Naive thymus-derived CD8-positive, alpha-beta T cell (primary cell): ENCODE measurements around the gene SMIM33. TPM values are rescaled to one million over a fixed set of nuclear protein-coding genes. Genes with fewer than 3 reads are reported as not detected.
A peak's percentile ranks its signal among the peaks of the same experiment; 100 is the strongest.

Experiments
- ATAC-seq, 2 donors: fragments of 150-1000 bp; cut with Tn5 transposase in 1 of 2; sonication (Bioruptor Pico), chemical (Tn5 transposase) in 1 of 2; 1 replicate in 1 of 2; 2 replicates in 1 of 2; pipeline ENCODE4 v1.10.0; 2021; ENCODE audit warnings: mild to moderate bottlenecking in 2 of 2, moderate library complexity in 2 of 2
- POLR2A ChIA-PET: fragments of 350-600 bp; sonication (Branson Sonifier 250); formaldehyde crosslinking; loops from one replicate; lab custom pipeline; 2021; ENCODE audit warnings: antibody characterized with exemption; lab: Charles Lee
- DNase-seq, 10 donors: peaks; one replicate each; pipeline versions ENCODE4 v3.0.0 to v3.0.0-alpha.2; 2020 to 2022
- H3K27ac Mint-ChIP-seq, 10 donors: one replicate each; pipeline ENCODE4 v1.8.0; 2020 to 2022; ENCODE audit warnings: mild to moderate bottlenecking in 10 of 10, mixed read lengths in 10 of 10, moderate library complexity in 4 of 10, inconsistent platforms in 1 of 10
- H3K27me3 Mint-ChIP-seq, 5 donors: one replicate each; pipeline ENCODE4 v1.8.0; 2021 to 2022; ENCODE audit warnings: mixed read lengths in 5 of 5
- H3K36me3 Mint-ChIP-seq, 3 donors: one replicate each; pipeline ENCODE4 v1.8.0; 2020 to 2022; ENCODE audit warnings: mixed read lengths in 3 of 3, mild to moderate bottlenecking in 2 of 3, inconsistent platforms in 1 of 3
- H3K4me1 Mint-ChIP-seq, 4 donors: one replicate each; pipeline ENCODE4 v1.8.0; 2021 to 2022; ENCODE audit warnings: mixed read lengths in 4 of 4
- H3K4me3 Mint-ChIP-seq, 10 donors: one replicate each; pipeline ENCODE4 v1.8.0; 2020 to 2022; ENCODE audit warnings: mild to moderate bottlenecking in 10 of 10, mixed read lengths in 10 of 10, moderate library complexity in 6 of 10, inconsistent platforms in 1 of 10
- H3K9me3 Mint-ChIP-seq, 9 donors: one replicate each; pipeline ENCODE4 v1.8.0; 2020 to 2022; ENCODE audit warnings: mixed read lengths in 9 of 9, mild to moderate bottlenecking in 3 of 9, inconsistent platforms in 1 of 9, moderate library complexity in 1 of 9
- polyA plus RNA-seq, 3 donors: library from polyadenylated mRNA; unstranded; fragments of 300-500 nt; fragmentation: Illumina TruSeq; gene quantifications; one replicate each; pipeline ENCODE4 v1.2.3, GENCODE V29; 2021
- total RNA-seq, 8 experiments: library from RNA in 2 of 8; stranded (reverse) in 2 of 8; gene quantifications; one replicate each; pipeline ENCODE4 v1.2.3 and lab custom pipeline; 2021 to 2026

Gene SMIM33
- total and polyA plus RNA-seq, 5 experiments from 2014 or later, result 0.13 to 0.43 (median 0.23) TPM; not detected in 1

DNA sequence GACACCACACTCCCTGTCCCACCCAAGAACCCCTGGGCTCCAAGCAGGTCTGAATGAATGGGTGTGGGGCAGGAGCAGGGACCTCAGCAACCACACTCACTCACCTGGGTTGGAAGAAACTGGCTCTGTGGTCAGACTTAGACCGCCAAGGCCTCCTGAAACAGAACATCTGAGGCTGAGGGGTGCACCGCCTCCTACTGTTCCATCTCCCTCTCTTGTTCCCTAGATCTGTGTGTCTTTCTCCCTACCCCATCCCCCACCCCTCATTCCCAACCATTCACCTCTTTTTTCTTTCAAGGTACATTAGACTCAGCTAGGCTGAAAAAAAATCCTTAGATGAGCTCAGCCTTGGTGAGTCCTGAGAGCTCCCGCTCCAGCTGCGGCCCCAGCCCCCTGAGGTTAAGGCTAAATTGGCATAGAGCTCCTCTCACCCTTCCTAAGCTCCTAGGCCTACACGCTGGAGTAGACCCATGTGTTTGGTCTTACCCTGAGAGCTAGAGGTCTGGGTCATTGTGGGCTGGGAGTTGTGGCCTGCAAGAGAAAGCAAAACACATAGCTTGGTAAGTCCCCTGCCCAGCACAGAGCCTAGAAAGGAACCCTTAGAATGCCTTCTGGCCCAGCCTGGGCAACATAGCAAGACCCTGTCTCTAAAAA is 13.0 kb upstream of the SMIM33 start:
- Mint-ChIP-seq H3K9me3 (no peaks in the 10 kb centered on the region), H3K4me1 (peaks cover 37 to 78% (median 60%) of the 10 kb centered on the region in 4 donors), H3K4me3 (peak overlapping the region in 5 of 10 donors; percentile 13 to 55 (median 31)), H3K27ac (peak overlapping the region in 9 of 10 donors; percentile 36 to 94 (median 87)), H3K27me3 (no peaks in the 10 kb centered on the region), H3K36me3 (no peaks in the 10 kb centered on the region)
- ATAC-seq (no peak), DNase-seq (no peak)
- POLR2A ChIA-PET, result interaction anchor here (0.7 to 3.5 kb wide), 15 partner anchors 10 to 211 kb away, joined by 3 to 35 read pairs (median 4); partner anchors contain the start of genes DNAJC18, SMIM33, STING1 and UBE2D2

GRCh38 chr5:139458580-139459407 is 12.0 kb upstream of the SMIM33 start:
- ATAC-seq (peak; percentile 98 to 99), DNase-seq (peak; percentile 49 to 90 (median 76))
- Mint-ChIP-seq H3K27me3 (no peaks in the 10 kb centered on the region), H3K4me3 (peak overlapping the region; percentile 16 to 70 (median 64)), H3K9me3 (no peaks in the 10 kb centered on the region), H3K27ac (peak overlapping the region; percentile 90 to 97 (median 94)), H3K4me1 (peaks cover 34 to 75% (median 57%) of the 10 kb centered on the region in 4 donors), H3K36me3 (no peaks in the 10 kb centered on the region)
- POLR2A ChIA-PET, result interaction anchor here (0.5 to 3.5 kb wide), 23 partner anchors 9 to 717 kb away, joined by 3 to 35 read pairs (median 4); partner anchors contain the start of genes DNAJC18, PAIP2, SMIM33 and STING1

- no peak for ATAC-seq
- Mint-ChIP-seq H3K9me3 (no peaks in the 10 kb centered on the region), H3K27me3 (no peaks in the 10 kb centered on the region), H3K36me3 (no peaks in the 10 kb centered on the region), H3K27ac (peak overlapping the region; percentile 72 to 97 (median 94)), H3K4me3 (peak overlapping the region in 3 of 10 donors; percentile 8 to 61 (median 20)), H3K4me1 (peaks cover 27 to 68% (median 51%) of the 10 kb centered on the region in 4 donors)
- no peak for DNase-seq
- POLR2A ChIA-PET, result interaction anchor here (1.0 to 3.5 kb wide), 6 partner anchors 9 to 22 kb away, joined by 4 to 35 read pairs (median 14); partner anchors contain the start of genes DNAJC18, SMIM33 and STING1
Measured at GRCh38 chr5:139459451-139459934, 11.3 kb upstream of the SMIM33 start.

GRCh38 chr5:139460455-139460854 is 10.3 kb upstream of the SMIM33 start:
- POLR2A ChIA-PET, result interaction anchor here (0.6 to 3.5 kb wide), 4 partner anchors 9 to 21 kb away, joined by 3 to 35 read pairs (median 14); partner anchors contain the start of genes SMIM33 and STING1
- ATAC-seq (no peak), DNase-seq (no peak)
- Mint-ChIP-seq H3K27me3 (no peaks in the 10 kb centered on the region), H3K9me3 (no peaks in the 10 kb centered on the region), H3K36me3 (no peaks in the 10 kb centered on the region), H3K4me1 (peaks cover 19 to 58% (median 42%) of the 10 kb centered on the region in 4 donors), H3K27ac (peak overlapping the region in 8 of 10 donors; percentile 63 to 94 (median 74)), H3K4me3 (peak overlapping the region in 1 of 10 donors; percentile 24)

- H3K36me3 Mint-ChIP-seq, result no peaks in the 10 kb centered on the region
- ATAC-seq (no peak), DNase-seq (no peak)
- no peaks in the 10 kb centered on the region for H3K9me3 Mint-ChIP-seq
- peak overlapping the region in 6 of 10 donors; percentile 23 to 90 (median 66) for H3K27ac Mint-ChIP-seq
- POLR2A ChIA-PET, result interaction anchor here (1.4 kb wide), 1 partner anchor 10 kb away, joined by 4 read pairs; the partner anchor contains the start of gene SMIM33
- H3K4me3 Mint-ChIP-seq, result no peak overlapping the region
- H3K27me3 Mint-ChIP-seq, result no peaks in the 10 kb centered on the region
- H3K4me1 Mint-ChIP-seq, result peaks cover 18 to 53% (median 39%) of the 10 kb centered on the region in 4 donors
Measured at GRCh38 chr5:139461176-139461575, 9.6 kb upstream of the SMIM33 start.

GRCh38 chr5:139461698-139462097 is 9.1 kb upstream of the SMIM33 start:
- no peaks in the 10 kb centered on the region for H3K27me3 Mint-ChIP-seq
- no peaks in the 10 kb centered on the region for H3K9me3 Mint-ChIP-seq
- no peak overlapping the region for H3K4me3 Mint-ChIP-seq
- H3K27ac Mint-ChIP-seq, result peak overlapping the region in 4 of 10 donors; percentile 19 to 48 (median 36)
- peaks cover 13 to 48% (median 34%) of the 10 kb centered on the region in 4 donors for H3K4me1 Mint-ChIP-seq
- POLR2A ChIA-PET, result interaction anchor here (1.0 to 1.4 kb wide), 2 partner anchors 9 to 23 kb away, joined by 3 to 4 read pairs; partner anchors contain the start of genes DNAJC18 and SMIM33
- ATAC-seq, result no peak
- H3K36me3 Mint-ChIP-seq, result no peaks in the 10 kb centered on the region
- DNase-seq, result no peak

GRCh38 chr5:139462586-139463276 is 8.1 kb upstream of the SMIM33 start, which contains the start of gene ECSCR:
Gene ECSCR (minus strand): TSS chr5:139462743. CDS start chr5:139462670, 73 bp downstream.
- H3K4me3 Mint-ChIP-seq, result no peak within 1 kb of the TSS

DNA sequence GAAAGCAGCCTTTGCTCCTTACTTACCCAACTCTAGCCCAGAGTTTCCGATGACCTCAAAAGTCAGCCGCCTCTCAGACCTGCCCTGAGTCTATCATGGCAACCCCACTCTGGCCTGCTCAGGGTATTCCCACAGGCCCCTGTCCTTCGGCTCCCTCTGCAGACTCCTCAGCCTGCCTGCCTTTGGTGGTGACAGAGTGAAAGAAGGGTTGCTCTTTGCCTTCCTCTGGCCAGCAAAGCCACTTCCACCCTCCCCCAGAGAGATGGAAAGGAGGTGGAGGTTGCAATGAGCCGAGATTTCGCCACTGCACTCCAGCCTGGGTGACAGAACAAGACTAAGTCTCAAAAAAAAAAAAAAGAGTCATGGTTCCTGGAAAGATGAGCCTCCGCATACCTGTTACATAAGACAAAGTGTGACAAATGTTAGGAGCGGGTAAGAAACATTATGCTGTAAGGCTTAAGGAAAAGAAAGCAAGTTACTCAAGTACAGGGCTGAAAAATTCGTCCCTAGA is 2.3 kb upstream of the SMIM33 start:
- ATAC-seq, result no peak
- H3K4me1 Mint-ChIP-seq, result peaks cover 25 to 51% (median 49%) of the 10 kb centered on the region in 4 donors
- POLR2A ChIA-PET, result interaction anchor here (0.8 to 3.8 kb wide), 3 partner anchors 10 to 30 kb away, joined by 4 to 35 read pairs (median 7); partner anchors contain the start of genes DNAJC18 and STING1

More at GRCh38 chr5:139462586-139463276, 8.1 kb upstream of the SMIM33 start, which contains the start of gene ECSCR:
- H3K9me3 Mint-ChIP-seq, result no peaks in the 10 kb centered on the region
- DNase-seq (peak in 1 of 10 donors; percentile 44), ATAC-seq (no peak)
- H3K27me3 Mint-ChIP-seq, result no peaks in the 10 kb centered on the region
- H3K36me3 Mint-ChIP-seq, result no peaks in the 10 kb centered on the region
- peak within 1 kb of the TSS in 4 of 10 donors; percentile 19 to 60 (median 44) for H3K27ac Mint-ChIP-seq
- POLR2A ChIA-PET, result interaction anchor here (1.0 to 1.2 kb wide), 2 partner anchors 15 to 24 kb away, joined by 3 to 5 read pairs; partner anchors contain the start of gene DNAJC18
- H3K4me1 Mint-ChIP-seq, result peaks cover 6 to 37% (median 24%) of the 10 kb centered on the region in 4 donors

DNA sequence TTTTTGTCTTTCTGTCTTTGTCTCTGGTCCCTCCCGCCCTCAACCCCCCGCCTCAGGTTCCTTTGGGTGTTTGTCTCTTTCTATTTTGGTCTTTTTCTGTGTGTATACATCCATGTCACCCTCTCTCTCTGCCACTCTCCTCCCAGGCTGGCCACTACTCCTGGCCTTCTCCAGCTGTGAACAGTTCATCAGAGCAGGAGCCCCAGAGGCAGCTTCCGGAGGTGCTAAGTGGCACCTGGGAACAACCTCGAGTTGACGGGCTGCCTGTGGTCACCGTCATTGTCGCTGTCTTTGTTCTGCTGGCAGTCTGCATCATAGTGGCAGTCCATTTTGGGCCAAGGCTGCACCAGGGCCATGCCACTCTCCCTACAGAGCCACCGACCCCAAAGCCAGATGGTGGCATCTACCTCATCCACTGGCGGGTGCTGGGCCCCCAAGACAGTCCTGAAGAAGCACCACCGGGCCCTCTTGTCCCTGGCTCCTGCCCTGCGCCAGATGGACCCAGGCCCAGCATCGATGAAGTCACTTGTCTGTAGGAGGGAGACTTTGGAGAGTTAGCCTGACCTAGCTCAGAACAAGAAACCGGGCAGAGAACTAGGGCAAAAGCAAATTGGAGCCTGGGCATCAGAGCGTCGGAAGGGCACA is 1.7 kb downstream of the SMIM33 start:
- no peaks in the 10 kb centered on the region for H3K27me3 Mint-ChIP-seq
- no peaks in the 10 kb centered on the region for H3K9me3 Mint-ChIP-seq
- H3K4me3 Mint-ChIP-seq, result peak overlapping the region in 9 of 10 donors; percentile 11 to 93 (median 83)
- DNase-seq (peak in 1 of 10 donors; percentile 60), ATAC-seq (peak; percentile 18 to 32)
- peaks cover 0 to 27% (median 4%) of the 10 kb centered on the region in 3 donors for H3K36me3 Mint-ChIP-seq
- POLR2A ChIA-PET, result interaction anchor here (1.1 to 4.9 kb wide), 2 partner anchors 10 to 13 kb away, joined by 4 to 50 read pairs; partner anchors contain the start of gene STING1
- H3K27ac Mint-ChIP-seq, result peak overlapping the region; percentile 80 to 96 (median 90)
- H3K4me1 Mint-ChIP-seq, result peaks cover 36 to 84% (median 82%) of the 10 kb centered on the region in 4 donors

More for the DNA sequence above, 2.3 kb upstream of the SMIM33 start:
- no peak for DNase-seq
- H3K27ac Mint-ChIP-seq, result peak overlapping the region in 8 of 10 donors; percentile 36 to 96 (median 74)
- H3K36me3 Mint-ChIP-seq, result no peaks in the 10 kb centered on the region
- H3K9me3 Mint-ChIP-seq, result no peaks in the 10 kb centered on the region
- no peaks in the 10 kb centered on the region for H3K27me3 Mint-ChIP-seq
- peak overlapping the region in 6 of 10 donors; percentile 33 to 85 (median 59) for H3K4me3 Mint-ChIP-seq

DNA sequence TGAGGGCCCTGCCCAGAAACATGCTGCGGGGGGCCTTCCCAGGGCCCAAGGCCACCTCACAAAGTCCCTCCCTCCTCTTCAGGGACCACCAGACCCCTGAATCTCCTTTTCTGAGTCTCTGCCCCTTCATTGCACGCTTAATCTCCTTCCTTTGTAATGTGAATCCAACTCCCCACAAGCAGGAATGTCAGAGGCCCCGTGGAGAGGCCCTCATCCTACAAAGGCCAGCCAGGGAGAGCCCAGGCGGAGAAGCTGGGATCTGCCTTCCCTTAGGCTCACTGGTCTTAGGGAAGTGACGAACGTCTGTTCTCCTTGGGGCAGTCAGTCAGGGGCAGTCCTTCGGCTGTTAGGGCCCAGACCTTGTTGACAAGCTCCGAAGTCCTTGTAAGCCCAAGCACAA is 2.3 kb downstream of the SMIM33 start:
- POLR2A ChIA-PET, result interaction anchor here (1.1 to 4.9 kb wide), 3 partner anchors 9 to 14 kb away, joined by 4 to 50 read pairs (median 7); partner anchors contain the start of gene STING1
- Mint-ChIP-seq H3K27ac (peak overlapping the region in 8 of 10 donors; percentile 24 to 96 (median 84)), H3K4me3 (peak overlapping the region in 2 of 10 donors; percentile 36 to 85), H3K4me1 (peaks cover 36 to 90% (median 86%) of the 10 kb centered on the region in 4 donors), H3K9me3 (no peaks in the 10 kb centered on the region), H3K27me3 (no peaks in the 10 kb centered on the region), H3K36me3 (peaks cover 0 to 33% (median 5%) of the 10 kb centered on the region in 3 donors)
- ATAC-seq, result no peak
- DNase-seq, result peak in 1 of 10 donors; percentile 44
